Measurements from ENCODE around the gene NEUROD1.

The NEUROD1 gene

GRCh38 chr2:181680937-181681811 is 857 bp upstream of the NEUROD1 start:
- DNase-seq (ENCODE audit: low read depth): no peak

- no peak for DNase-seq (ENCODE audit: low read depth)
These were observed 755 bp downstream of the NEUROD1 start for GRCh38 chr2:181679544-181679979.

- DNase-seq (ENCODE audit: low read depth): no peak
These were observed 1.3 kb downstream of the NEUROD1 start for GRCh38 chr2:181678861-181679543.

- DNase-seq (ENCODE audit: low read depth): peak; percentile 49
These were observed 2.3 kb downstream of the NEUROD1 start for GRCh38 chr2:181677912-181678586.

- DNase-seq (ENCODE audit: low read depth): no peak
These were observed 5.1 kb downstream of the NEUROD1 start for GRCh38 chr2:181675254-181675653.

- DNase-seq (ENCODE audit: low read depth): no peak
These were observed 5.9 kb downstream of the NEUROD1 start for GRCh38 chr2:181674461-181674860.

GRCh38 chr2:181673173-181673572 is 7.1 kb downstream of the NEUROD1 start:
- DNase-seq (ENCODE audit: low read depth): no peak

GRCh38 chr2:181672255-181673008 is 7.9 kb downstream of the NEUROD1 start:
- DNase-seq (ENCODE audit: low read depth): no peak

- DNase-seq (ENCODE audit: low read depth): no peak
These were observed 9.7 kb downstream of the NEUROD1 start for GRCh38 chr2:181670632-181671031.

- DNase-seq (ENCODE audit: low read depth): no peak
These were observed 13.1 kb downstream of the NEUROD1 start for GRCh38 chr2:181667234-181667633.

- DNase-seq (ENCODE audit: low read depth): no peak
These were observed 18.0 kb downstream of the NEUROD1 start for GRCh38 chr2:181662287-181662686.

GRCh38 chr2:181660181-181660580 is 20.1 kb downstream of the NEUROD1 start:
- DNase-seq (ENCODE audit: low read depth): no peak

- no peak for DNase-seq (ENCODE audit: low read depth)
These were observed 21.9 kb downstream of the NEUROD1 start for GRCh38 chr2:181658444-181658843.

- no peak for DNase-seq (ENCODE audit: low read depth)
These were observed 22.9 kb downstream of the NEUROD1 start for GRCh38 chr2:181657379-181657778.

- no peak for DNase-seq (ENCODE audit: low read depth)
These were observed 23.6 kb downstream of the NEUROD1 start, which contains the start of gene CERKL for GRCh38 chr2:181656450-181657291. CERKL (minus strand) TSS chr2:181657105; CDS start chr2:181657006, 99 bp downstream.

GRCh38 chr2:181655519-181655918 is 24.8 kb downstream of the NEUROD1 start:
- no peak for DNase-seq (ENCODE audit: low read depth)

GRCh38 chr2:181649436-181649979 is 30.8 kb downstream of the NEUROD1 start:
- DNase-seq (ENCODE audit: low read depth): no peak

- no peak for DNase-seq (ENCODE audit: low read depth)
These were observed 31.7 kb downstream of the NEUROD1 start for GRCh38 chr2:181648478-181649155.

GRCh38 chr2:181646415-181646987 is 33.8 kb downstream of the NEUROD1 start:
- DNase-seq (ENCODE audit: low read depth): no peak

GRCh38 chr2:181643151-181643550 is 37.2 kb downstream of the NEUROD1 start:
- no peak for DNase-seq (ENCODE audit: low read depth)
